MCF 10A (cell line): ENCODE results near the gene CCDC50. TPM values are rescaled to one million over a fixed set of nuclear protein-coding genes. Genes with fewer than 3 reads are reported as not detected.

Experiments
- BruUV-seq: library from RNA; stranded (reverse); fragments of 400-500 nt; replicated peaks from 2 replicates; lab custom pipeline; 2021; lab: Mats Ljungman, UMichigan
- CTCF ChIA-PET: fragments of 300-600 bp; sonication (Branson Sonifier 250); formaldehyde crosslinking; extraction: SDS; loops from one replicate; lab custom pipeline; 2021; ENCODE audit warnings: antibody characterized with exemption, inconsistent platforms; lab: Yijun Ruan, JAX
- POLR2A ChIA-PET: fragments of 300-600, 350-650 bp; sonication (Branson Sonifier 250); formaldehyde crosslinking; extraction: SDS; loops from one replicate; lab custom pipeline; 2020; ENCODE audit warnings: antibody characterized with exemption, inconsistent platforms; lab: Yijun Ruan, JAX
- DNase-seq: peaks from one replicate; pipeline ENCODE4 v3.0.0-alpha.2; 2018; ENCODE audit not compliant: unreplicated experiment
- H3K27ac Mint-ChIP-seq: one replicate; pipeline ENCODE4 v1.8.0; 2022; ENCODE audit warnings: mild to moderate bottlenecking, low read depth, mixed read lengths; ENCODE audit not compliant: unreplicated experiment
- H3K27me3 Mint-ChIP-seq: one replicate; pipeline ENCODE4 v1.8.0; 2022; ENCODE audit warnings: mixed read lengths; ENCODE audit not compliant: insufficient read depth, unreplicated experiment
- H3K36me3 Mint-ChIP-seq: one replicate; pipeline ENCODE4 v1.8.0; 2022; ENCODE audit warnings: mild to moderate bottlenecking, moderate library complexity, mixed read lengths; ENCODE audit not compliant: insufficient read depth, unreplicated experiment
- H3K4me1 Mint-ChIP-seq: one replicate; pipeline ENCODE4 v1.8.0; 2022; ENCODE audit warnings: mixed read lengths; ENCODE audit not compliant: insufficient read depth, unreplicated experiment
- H3K4me3 Mint-ChIP-seq: one replicate; pipeline ENCODE4 v1.8.0; 2022; ENCODE audit warnings: mild to moderate bottlenecking, moderate library complexity, mixed read lengths; ENCODE audit not compliant: unreplicated experiment
- H3K9me3 Mint-ChIP-seq: one replicate; pipeline ENCODE4 v1.8.0; 2022; ENCODE audit warnings: mixed read lengths; ENCODE audit not compliant: unreplicated experiment
- intact Hi-C: fragments of 100-400 bp; cut with micrococcal nuclease; formaldehyde crosslinking; loops from 2 replicates; pipeline ENCODE4 v1.14.1; 2022
- total RNA-seq: library from RNA; stranded (reverse); gene quantifications from 2 replicates; pipeline ENCODE4 v1.2.3, GENCODE V29; 2022
- TF ChIP-seq, protein P1 (sequence below): fragments of 200-600 bp; IDR thresholded peaks from one replicate; pipeline ENCODE4 v1.8.0; 2022; ENCODE audit warnings: antibody characterized with exemption, mild to moderate bottlenecking; ENCODE audit not compliant: unreplicated experiment

Gene CCDC50
- total RNA-seq, 1 experiment from 2014 or later = 115 TPM

DNA sequence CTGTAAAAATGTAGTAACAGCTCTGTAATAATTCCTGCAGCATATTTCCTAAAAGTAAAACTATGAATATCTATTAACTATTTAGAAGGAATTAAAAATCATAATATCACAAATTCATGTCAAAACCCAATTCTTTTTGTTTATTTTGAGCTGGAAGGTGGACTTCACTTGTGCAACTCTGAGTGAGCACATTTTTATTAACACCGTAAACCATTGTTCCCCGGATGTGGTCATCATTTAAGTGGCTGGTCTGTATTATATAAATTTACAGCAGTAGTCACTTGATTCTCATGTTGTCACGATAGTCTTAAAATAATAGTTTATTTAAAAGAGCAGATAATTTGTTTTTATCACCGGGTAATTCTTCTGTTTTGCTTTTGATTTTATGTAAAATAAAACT lies 44.1 kb downstream of the CCDC50 start:
- intact Hi-C loops = no loop called here
- CTCF ChIA-PET = interaction anchor here (0.8 kb wide), 1 partner anchor 16 kb away, joined by 3 read pairs; no protein-coding TSS in a partner anchor
- POLR2A ChIA-PET = interaction anchor here (0.7 to 1.5 kb wide), 4 partner anchors 10 to 44 kb away, joined by 3 to 5 read pairs (median 4); partner anchors contain the start of gene CCDC50
- no TSS peak for BruUV-seq
- Mint-ChIP-seq H3K27ac (no peak overlapping the region), H3K27me3 (no peaks in the 10 kb centered on the region), H3K4me3 (no peak overlapping the region), H3K9me3 (no peaks in the 10 kb centered on the region), H3K4me1 (peaks cover 7% of the 10 kb centered on the region), H3K36me3 (peaks cover 46% of the 10 kb centered on the region)
- TF ChIP-seq, protein P1, sequence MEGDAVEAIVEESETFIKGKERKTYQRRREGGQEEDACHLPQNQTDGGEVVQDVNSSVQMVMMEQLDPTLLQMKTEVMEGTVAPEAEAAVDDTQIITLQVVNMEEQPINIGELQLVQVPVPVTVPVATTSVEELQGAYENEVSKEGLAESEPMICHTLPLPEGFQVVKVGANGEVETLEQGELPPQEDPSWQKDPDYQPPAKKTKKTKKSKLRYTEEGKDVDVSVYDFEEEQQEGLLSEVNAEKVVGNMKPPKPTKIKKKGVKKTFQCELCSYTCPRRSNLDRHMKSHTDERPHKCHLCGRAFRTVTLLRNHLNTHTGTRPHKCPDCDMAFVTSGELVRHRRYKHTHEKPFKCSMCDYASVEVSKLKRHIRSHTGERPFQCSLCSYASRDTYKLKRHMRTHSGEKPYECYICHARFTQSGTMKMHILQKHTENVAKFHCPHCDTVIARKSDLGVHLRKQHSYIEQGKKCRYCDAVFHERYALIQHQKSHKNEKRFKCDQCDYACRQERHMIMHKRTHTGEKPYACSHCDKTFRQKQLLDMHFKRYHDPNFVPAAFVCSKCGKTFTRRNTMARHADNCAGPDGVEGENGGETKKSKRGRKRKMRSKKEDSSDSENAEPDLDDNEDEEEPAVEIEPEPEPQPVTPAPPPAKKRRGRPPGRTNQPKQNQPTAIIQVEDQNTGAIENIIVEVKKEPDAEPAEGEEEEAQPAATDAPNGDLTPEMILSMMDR = no peak
- no peak for DNase-seq

DNA sequence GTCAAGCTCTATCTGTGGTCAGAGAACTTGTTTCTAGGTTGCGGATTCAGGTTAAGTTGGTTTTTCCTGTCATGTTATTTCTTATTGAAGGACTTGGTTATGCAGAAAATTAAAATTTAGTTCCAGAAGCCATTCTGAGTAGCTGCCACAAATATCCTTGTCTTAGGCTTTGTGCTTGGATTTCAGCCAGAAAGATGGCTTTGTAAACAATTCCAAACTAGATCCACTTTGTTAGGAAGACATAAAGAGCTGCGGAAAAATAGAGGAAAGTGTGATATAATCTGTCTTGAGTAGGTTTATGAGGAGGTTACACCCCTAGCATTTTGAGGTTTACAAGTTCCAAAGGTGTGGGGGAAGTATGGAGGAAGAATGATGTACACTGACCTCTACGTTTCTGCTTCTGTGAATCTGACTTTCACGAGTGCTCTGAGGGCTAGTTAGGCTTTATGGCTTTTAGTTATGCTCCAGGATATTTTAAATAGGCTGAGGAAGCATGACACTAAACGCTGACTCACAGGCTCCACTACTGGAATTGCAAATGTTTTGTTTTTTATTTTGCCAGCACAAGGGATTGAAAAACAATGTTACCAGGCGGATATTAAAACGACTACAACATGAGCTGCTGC lies 47.4 kb downstream of the CCDC50 start:
- Mint-ChIP-seq H3K9me3 (no peaks in the 10 kb centered on the region), H3K4me3 (peak overlapping the region; percentile 17), H3K36me3 (peaks cover 35% of the 10 kb centered on the region), H3K27ac (peak overlapping the region; percentile 69), H3K4me1 (peaks cover 7% of the 10 kb centered on the region), H3K27me3 (no peaks in the 10 kb centered on the region)
- TF ChIP-seq, protein P1 = no peak
- TSS peak; percentile 37 for BruUV-seq
- POLR2A ChIA-PET = interaction anchor here (0.7 to 2.3 kb wide), 10 partner anchors 8 to 132 kb away, joined by 3 to 11 read pairs (median 4); partner anchors contain the start of genes CCDC50 and UTS2B
- intact Hi-C loops = loop anchor here (5.0 kb wide), 1 partner anchor 44 kb away; the partner anchor contains the start of gene UTS2B
- DNase-seq = peak; percentile 62
- CTCF ChIA-PET = interaction anchor here (0.7 to 1.5 kb wide), 3 partner anchors 19 to 1067 kb away, joined by 3 to 5 read pairs (median 3); no protein-coding TSS in a partner anchor

DNA sequence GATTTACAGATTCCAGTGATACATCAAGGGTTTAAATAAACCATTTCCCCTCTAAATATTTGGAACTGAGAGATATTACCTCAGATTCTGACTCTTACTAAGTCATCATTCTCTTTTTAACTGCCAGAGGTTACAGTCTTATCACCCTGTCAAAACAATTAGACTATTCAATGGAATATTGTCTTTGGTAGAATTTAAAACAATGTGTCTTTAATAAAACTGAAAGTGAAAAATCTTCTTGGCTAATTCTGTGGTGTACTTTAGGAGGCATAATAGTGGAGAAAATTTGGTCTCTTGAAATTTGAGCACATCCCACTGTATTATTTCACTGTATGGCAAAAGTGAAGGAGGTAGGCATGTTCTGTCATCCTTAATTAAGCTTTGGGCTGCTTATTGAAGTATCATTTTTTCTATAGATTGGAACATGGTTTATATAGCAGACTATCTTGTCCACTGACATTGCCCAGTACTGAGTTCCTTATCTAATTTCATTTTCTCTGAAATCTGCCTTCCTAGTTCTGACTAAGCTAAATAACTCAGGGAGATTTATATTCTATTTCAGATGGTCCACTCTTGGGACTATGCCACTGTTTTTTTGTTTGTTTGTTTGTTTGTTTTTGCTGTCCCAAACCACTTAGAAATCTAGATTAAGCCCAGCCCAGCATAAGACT lies 49.1 kb downstream of the CCDC50 start:
- TF ChIP-seq, protein P1 = no peak
- ChIA-PET POLR2A (interaction anchor here (1.3 to 2.3 kb wide), 4 partner anchors 12 to 133 kb away, joined by 4 read pairs; partner anchors contain the start of gene UTS2B), CTCF (interaction anchor here (0.5 to 1.2 kb wide), 4 partner anchors 21 to 1257 kb away, joined by 3 read pairs; no protein-coding TSS in a partner anchor)
- DNase-seq = no peak
- no TSS peak for BruUV-seq
- peaks cover 47% of the 10 kb centered on the region for H3K36me3 Mint-ChIP-seq
- H3K27me3 Mint-ChIP-seq = no peaks in the 10 kb centered on the region
- peaks cover 7% of the 10 kb centered on the region for H3K4me1 Mint-ChIP-seq
- no peaks in the 10 kb centered on the region for H3K9me3 Mint-ChIP-seq
- intact Hi-C loops = loop anchor here (5.0 kb wide), 1 partner anchor 46 kb away; the partner anchor contains the start of gene UTS2B
- peak overlapping the region; percentile 66 for H3K27ac Mint-ChIP-seq
- no peak overlapping the region for H3K4me3 Mint-ChIP-seq

DNA sequence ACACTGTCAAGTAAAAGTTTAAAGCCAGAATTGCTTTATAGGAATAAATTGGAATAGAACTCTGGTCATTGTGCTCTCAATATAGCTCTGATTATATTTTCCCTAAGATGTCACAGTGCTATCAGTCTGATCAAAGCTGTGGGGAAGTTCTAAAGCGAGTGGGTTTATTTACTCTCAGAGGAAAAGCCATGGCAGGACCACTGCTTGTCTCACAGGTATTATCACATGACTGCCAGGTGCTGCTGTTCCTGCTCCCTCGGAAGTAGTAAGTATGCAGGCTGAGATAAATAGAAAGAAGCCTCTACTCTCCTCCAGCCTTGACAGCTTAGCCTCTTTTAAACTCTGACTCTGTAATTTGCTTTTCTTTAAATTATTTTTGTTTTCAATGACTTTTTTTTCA lies 50.3 kb downstream of the CCDC50 start:
- BruUV-seq = no TSS peak
- Mint-ChIP-seq H3K36me3 (peaks cover 58% of the 10 kb centered on the region), H3K4me3 (no peak overlapping the region), H3K27ac (no peak overlapping the region), H3K4me1 (peaks cover 7% of the 10 kb centered on the region), H3K27me3 (no peaks in the 10 kb centered on the region), H3K9me3 (no peaks in the 10 kb centered on the region)
- POLR2A ChIA-PET = interaction anchor here (0.6 to 1.2 kb wide), 2 partner anchors 51 to 845 kb away, joined by 3 to 4 read pairs; no protein-coding TSS in a partner anchor
- intact Hi-C loops = loop anchor here (5.0 kb wide), 1 partner anchor 47 kb away; the partner anchor contains the start of gene UTS2B
- CTCF ChIA-PET = interaction anchor here (0.7 kb wide), 1 partner anchor 377 kb away, joined by 4 read pairs; no protein-coding TSS in a partner anchor
- DNase-seq = no peak
- TF ChIP-seq, protein P1 = no peak
